GM18909 (cell line): ENCODE data around the gene CTBP1.

ENCODE experiments used
- ATAC-seq: cut with Tn5 transposase; IDR thresholded peaks from one replicate; pipeline ENCODE4 v1.9.1; 2021; ENCODE audit warnings: mild to moderate bottlenecking; ENCODE audit not compliant: unreplicated experiment, poor library complexity

CTBP1 gene

GRCh38 chr4:1167244-1167949 is 81.5 kb downstream of the CTBP1 start:
- peak; percentile 85 for ATAC-seq

GRCh38 chr4:1166509-1167243 is 82.3 kb downstream of the CTBP1 start:
- peak; percentile 5 for ATAC-seq

- ATAC-seq: no peak
These were observed 83.9 kb downstream of the CTBP1 start for GRCh38 chr4:1164956-1165545.

GRCh38 chr4:1164444-1164843 is 84.5 kb downstream of the CTBP1 start:
- no peak for ATAC-seq

GRCh38 chr4:1164040-1164439 is 84.9 kb downstream of the CTBP1 start:
- no peak for ATAC-seq
